ENCODE measurements around the gene MAGEA11.

- TF ChIP-seq CTCF (IDR thresholded peaks at IDR 0.05), result no peak
- no peak for TF ChIP-seq POLR2AphosphoS5 (IDR thresholded peaks at IDR 0.05)
Measured at GRCh38 chrX:149720021-149720689, 8.3 kb downstream of the MAGEA11 start.
